Fibroblast of mammary gland (primary cell): ENCODE data around the gene LILRA1.
"Not testable (repeated sequence)": the region's sequence is repeated elsewhere in the genome, so short reads cannot be mapped to it uniquely, and the experiment has no call there.

ENCODE experiments used
- DNase-seq: peaks from one replicate; pipeline ENCODE4 v3.0.0-alpha.2; 2010; ENCODE audit warnings: low read depth
- H3K4me3 ChIP-seq: 2 replicates; pipeline ENCODE4 v1.5.1; 2011; ENCODE audit warnings: low read depth, mild to moderate bottlenecking, low read length, moderate library complexity; ENCODE audit not compliant: control insufficient read depth
- TF ChIP-seq, protein P1 (sequence below): conservative IDR thresholded peaks from 2 replicates; pipeline ENCODE4 v1.5.1; 2011; ENCODE audit warnings: low read depth, low read length, inconsistent platforms; ENCODE audit not compliant: control insufficient read depth, insufficient read depth

The LILRA1 gene

DNA sequence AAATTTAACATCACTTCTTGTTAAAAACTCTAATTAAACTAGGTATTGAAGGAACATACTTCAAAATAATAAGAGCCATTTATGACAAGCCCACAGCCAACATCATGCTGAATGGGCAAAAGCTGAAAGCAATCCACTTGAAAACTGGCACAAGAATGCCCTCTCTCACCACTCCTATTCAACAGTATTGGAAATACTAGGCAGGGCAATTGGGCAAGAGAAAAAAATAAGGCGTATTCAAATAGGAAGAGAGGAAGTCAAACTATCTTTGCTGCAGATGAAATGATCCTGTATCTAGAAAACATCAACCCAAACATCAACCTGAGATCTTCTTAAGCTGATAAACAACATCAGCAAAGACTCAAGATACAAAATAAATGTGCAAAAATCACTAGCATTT, 21.3 kb downstream of the LILRA1 start:
- TF ChIP-seq, protein P1, sequence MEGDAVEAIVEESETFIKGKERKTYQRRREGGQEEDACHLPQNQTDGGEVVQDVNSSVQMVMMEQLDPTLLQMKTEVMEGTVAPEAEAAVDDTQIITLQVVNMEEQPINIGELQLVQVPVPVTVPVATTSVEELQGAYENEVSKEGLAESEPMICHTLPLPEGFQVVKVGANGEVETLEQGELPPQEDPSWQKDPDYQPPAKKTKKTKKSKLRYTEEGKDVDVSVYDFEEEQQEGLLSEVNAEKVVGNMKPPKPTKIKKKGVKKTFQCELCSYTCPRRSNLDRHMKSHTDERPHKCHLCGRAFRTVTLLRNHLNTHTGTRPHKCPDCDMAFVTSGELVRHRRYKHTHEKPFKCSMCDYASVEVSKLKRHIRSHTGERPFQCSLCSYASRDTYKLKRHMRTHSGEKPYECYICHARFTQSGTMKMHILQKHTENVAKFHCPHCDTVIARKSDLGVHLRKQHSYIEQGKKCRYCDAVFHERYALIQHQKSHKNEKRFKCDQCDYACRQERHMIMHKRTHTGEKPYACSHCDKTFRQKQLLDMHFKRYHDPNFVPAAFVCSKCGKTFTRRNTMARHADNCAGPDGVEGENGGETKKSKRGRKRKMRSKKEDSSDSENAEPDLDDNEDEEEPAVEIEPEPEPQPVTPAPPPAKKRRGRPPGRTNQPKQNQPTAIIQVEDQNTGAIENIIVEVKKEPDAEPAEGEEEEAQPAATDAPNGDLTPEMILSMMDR = no peak
- H3K4me3 ChIP-seq = no peak overlapping the region
- no peak for DNase-seq

DNA sequence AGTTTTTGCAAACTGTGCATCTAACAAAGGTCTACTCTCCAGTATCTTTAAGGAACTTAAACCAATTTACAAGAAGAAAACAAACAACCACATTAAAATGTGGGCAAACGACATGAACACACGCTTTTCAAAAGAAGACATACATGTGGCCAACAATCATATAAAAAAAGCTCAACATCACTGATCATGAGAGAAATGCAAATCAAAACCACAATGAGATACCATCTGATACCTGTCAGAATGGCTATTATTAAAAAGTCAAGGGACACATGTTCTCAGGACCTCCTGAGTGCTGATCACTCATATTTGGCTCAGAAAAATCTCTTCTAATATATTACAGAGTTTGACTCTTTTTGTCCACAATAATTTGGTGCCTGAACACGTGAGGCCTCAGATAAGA, 22.6 kb downstream of the LILRA1 start:
- TF ChIP-seq, protein P1 = no peak
- H3K4me3 ChIP-seq = no peak overlapping the region
- DNase-seq = no peak

DNA sequence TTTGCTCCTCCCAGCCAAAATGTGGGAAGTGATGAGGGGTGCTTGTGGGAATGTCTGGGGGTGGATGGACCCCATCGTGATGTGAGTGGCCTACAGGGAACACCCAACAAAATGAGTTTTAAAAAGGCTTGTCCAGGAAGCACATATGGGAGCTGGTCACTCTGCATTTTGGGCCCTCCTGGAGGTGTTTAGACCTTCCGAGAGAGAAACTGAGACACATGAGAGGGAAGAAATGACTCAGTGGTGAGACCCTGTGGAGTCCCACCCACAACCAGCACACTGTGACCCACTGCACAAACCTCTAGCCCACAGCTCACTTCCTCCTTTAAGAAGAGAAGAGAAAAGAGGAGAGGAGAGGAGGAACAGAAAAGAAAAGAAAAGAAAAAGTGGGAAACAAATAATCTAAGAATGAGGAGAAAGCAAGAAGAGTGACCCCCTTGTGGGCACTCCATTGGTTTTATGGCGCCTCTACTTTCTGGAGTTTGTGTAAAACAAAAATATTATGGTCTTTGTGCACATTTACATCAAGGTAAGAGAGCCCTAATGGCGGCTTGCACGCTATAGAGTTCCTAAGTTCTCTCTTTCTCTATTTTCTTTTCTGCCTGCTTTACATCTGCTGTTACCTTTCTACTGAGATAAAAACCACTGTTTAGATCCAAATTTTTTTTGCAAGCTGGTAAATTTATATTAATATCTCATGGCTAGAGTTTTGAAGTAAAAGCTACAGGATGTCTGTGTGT, 23.6 kb downstream of the LILRA1 start:
- no peak overlapping the region for H3K4me3 ChIP-seq
- DNase-seq = no peak
- TF ChIP-seq, protein P1 = no peak

DNA sequence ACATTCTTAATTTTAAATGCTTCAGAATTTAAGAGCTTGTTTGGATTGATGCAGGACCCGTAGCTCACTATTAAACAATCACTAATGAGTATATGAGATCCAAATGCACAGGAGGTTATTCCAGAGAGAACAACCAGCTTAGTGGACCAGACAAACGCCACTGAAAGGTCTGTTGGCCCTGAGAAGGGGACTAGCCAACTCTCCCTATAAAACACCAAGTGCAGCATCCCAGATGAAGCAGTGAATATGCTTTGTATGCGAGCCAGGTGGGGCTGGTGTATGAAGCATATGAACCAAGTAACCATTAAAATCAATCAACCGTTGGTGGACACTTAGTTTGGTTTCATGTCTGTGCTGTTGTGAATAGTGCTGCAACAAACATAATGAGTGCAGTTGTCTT, 27.0 kb downstream of the LILRA1 start:
- no peak overlapping the region for H3K4me3 ChIP-seq
- DNase-seq = no peak
- TF ChIP-seq, protein P1 = no peak

DNA sequence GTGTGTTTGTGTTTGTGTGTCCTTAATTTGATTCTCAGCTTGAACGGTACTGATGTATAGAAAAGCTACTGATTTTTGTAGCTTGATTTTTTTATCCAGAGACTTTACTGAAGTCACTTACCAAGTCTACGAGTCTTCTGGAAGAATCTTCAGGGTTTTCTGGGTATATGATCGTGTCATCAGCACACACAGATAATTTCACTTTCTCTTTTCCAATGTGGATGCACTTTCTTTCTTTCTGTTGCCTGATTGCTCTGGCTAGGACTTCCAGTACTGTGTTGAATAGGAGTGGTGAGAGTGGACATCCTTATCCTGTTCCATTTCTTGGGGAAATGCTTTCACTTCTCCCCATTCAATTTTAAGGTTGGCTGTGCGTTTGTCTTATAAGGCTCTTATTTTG, 29.0 kb downstream of the LILRA1 start:
- DNase-seq = no peak
- TF ChIP-seq, protein P1 = no peak
- no peak overlapping the region for H3K4me3 ChIP-seq

DNA sequence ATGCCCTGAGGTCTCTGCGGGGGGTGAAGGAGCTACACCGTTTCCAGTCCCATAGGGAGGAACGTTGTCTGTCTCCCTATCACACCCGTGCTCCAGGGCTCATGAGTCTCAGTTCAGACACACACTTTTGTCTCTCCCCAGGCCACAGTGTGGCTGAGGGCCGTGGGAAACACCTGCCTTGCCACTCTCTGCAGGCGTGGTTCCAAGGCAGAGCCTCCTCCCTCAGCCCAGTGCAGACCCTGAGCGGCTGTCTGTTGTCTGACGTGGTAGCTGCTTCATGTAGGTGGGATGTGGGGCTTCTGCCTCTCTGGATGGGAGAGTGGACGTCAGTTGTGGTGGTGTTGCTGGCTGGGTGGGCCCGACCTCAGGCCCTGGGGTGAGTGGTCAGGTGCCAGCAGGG, 30.8 kb downstream of the LILRA1 start:
- not testable (repeated sequence) for DNase-seq, H3K4me3 ChIP-seq

DNA sequence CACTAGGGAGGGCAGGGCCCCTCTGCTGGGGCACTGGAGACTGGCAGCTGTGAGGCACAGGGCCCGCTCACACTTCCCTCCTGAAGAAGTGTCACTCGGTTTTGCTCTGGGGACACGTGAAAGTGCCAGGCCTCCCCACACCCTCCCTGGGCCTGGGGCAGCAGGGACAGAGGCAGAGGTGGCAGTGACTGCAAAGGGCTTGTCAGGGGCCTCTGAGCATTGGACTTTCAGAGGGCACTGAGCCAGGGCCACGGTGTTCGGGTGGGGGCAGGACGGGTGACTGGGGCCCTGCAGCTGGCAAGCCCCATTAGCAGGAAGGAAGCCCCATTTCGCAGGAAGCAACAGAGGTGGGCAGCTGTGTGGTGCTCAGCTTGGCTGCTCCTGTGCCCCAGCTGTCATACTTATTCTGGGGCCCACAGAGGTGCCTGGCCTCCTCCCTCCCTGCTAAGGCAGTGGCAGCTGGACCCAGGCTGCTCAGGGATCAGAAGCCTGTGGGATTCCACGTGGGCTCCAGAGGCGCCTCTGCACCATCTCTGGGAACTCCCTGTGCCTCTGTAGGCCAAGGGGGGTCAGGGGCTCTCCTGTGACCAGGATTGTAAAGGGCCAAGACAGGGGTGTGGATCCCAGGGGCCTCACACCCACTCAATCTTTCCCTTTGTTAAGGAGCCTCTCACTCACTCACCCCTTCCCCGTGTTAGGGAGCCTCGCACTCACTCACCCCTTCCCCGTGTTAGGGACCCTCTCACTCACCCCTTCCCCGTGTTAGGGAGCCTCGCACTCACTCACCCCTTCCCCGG, 31.7 kb downstream of the LILRA1 start:
- DNase-seq, H3K4me3 ChIP-seq: not testable (repeated sequence)
